WTC11 (cell line): ENCODE data around the gene SAMD4A.
"Not testable (repeated sequence)": the region's sequence is repeated elsewhere in the genome, so short reads cannot be mapped to it uniquely, and the experiment has no call there.

Experiments
- AFF4 ChIP-seq: sonication (generic); formaldehyde crosslinking; IDR thresholded peaks from 2 replicates; pipeline ENCODE4 v1.8.1; 2023; ENCODE audit warnings: mild to moderate bottlenecking, missing genetic modification reagents, borderline replicate concordance
- CREB1 ChIP-seq: sonication (generic); formaldehyde crosslinking; IDR thresholded peaks from 2 replicates; pipeline ENCODE4 v1.8.0; 2023; ENCODE audit warnings: mild to moderate bottlenecking, missing genetic modification reagents
- IRF2 ChIP-seq: sonication (generic); formaldehyde crosslinking; IDR thresholded peaks from 2 replicates; pipeline ENCODE4 v1.8.0; 2022; ENCODE audit warnings: low read depth, missing genetic modification reagents, borderline replicate concordance
- SMAD3 ChIP-seq: sonication (generic); formaldehyde crosslinking; IDR thresholded peaks from 2 replicates; pipeline ENCODE4 v1.8.0; 2022; ENCODE audit warnings: missing genetic modification reagents, mild to moderate bottlenecking, borderline replicate concordance
- TCF7 ChIP-seq: sonication (generic); formaldehyde crosslinking; IDR thresholded peaks from 2 replicates; pipeline ENCODE4 v1.8.0; 2022; ENCODE audit warnings: mild to moderate bottlenecking, low read depth, missing genetic modification reagents, moderate library complexity
- USF1 ChIP-seq: sonication (generic); formaldehyde crosslinking; IDR thresholded peaks from 2 replicates; pipeline ENCODE4 v1.8.0; 2022; ENCODE audit warnings: mild to moderate bottlenecking, missing genetic modification reagents
- TF ChIP-seq, protein P1 (sequence below): fragments of 200-600 bp; IDR thresholded peaks from 2 replicates; pipeline ENCODE4 v1.8.0; 2022; ENCODE audit warnings: antibody characterized with exemption
- TF ChIP-seq, protein P2 (sequence below): sonication (generic); formaldehyde crosslinking; IDR thresholded peaks from 2 replicates; pipeline ENCODE4 v1.8.1; 2023; ENCODE audit warnings: mild to moderate bottlenecking, missing genetic modification reagents, moderate library complexity
- TF ChIP-seq, protein P3 (sequence below): sonication (generic); formaldehyde crosslinking; conservative IDR thresholded peaks from 2 replicates; pipeline ENCODE4 v1.8.1; 2022; ENCODE audit warnings: mild to moderate bottlenecking, missing genetic modification reagents

- TF ChIP-seq, protein P1, sequence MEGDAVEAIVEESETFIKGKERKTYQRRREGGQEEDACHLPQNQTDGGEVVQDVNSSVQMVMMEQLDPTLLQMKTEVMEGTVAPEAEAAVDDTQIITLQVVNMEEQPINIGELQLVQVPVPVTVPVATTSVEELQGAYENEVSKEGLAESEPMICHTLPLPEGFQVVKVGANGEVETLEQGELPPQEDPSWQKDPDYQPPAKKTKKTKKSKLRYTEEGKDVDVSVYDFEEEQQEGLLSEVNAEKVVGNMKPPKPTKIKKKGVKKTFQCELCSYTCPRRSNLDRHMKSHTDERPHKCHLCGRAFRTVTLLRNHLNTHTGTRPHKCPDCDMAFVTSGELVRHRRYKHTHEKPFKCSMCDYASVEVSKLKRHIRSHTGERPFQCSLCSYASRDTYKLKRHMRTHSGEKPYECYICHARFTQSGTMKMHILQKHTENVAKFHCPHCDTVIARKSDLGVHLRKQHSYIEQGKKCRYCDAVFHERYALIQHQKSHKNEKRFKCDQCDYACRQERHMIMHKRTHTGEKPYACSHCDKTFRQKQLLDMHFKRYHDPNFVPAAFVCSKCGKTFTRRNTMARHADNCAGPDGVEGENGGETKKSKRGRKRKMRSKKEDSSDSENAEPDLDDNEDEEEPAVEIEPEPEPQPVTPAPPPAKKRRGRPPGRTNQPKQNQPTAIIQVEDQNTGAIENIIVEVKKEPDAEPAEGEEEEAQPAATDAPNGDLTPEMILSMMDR = not testable (repeated sequence)
- TF ChIP-seq TCF7 (CRISPR knock-in tag); SMAD3; IRF2 (CRISPR knock-in tag); CREB1 (CRISPR knock-in tag); AFF4 (CRISPR knock-in tag); USF1 (CRISPR knock-in tag): not testable (repeated sequence)
- TF ChIP-seq, protein P2, sequence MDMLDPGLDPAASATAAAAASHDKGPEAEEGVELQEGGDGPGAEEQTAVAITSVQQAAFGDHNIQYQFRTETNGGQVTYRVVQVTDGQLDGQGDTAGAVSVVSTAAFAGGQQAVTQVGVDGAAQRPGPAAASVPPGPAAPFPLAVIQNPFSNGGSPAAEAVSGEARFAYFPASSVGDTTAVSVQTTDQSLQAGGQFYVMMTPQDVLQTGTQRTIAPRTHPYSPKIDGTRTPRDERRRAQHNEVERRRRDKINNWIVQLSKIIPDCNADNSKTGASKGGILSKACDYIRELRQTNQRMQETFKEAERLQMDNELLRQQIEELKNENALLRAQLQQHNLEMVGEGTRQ (CRISPR knock-in tag) = not testable (repeated sequence)
- TF ChIP-seq, protein P3, sequence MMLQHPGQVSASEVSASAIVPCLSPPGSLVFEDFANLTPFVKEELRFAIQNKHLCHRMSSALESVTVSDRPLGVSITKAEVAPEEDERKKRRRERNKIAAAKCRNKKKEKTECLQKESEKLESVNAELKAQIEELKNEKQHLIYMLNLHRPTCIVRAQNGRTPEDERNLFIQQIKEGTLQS (CRISPR knock-in tag) = not testable (repeated sequence)
Observed at GRCh38 chr14:54624005-54624358, 57.1 kb downstream of the SAMD4A start.
